Lower leg skin (tissue), 3 donors: ENCODE data around the gene BICC1.

ENCODE experiments used
- CTCF ChIP-seq, 3 donors: fragments of 450-650 bp; IDR thresholded peaks; one replicate each; pipeline ENCODE4 v1.5.1; 2016; ENCODE audit warnings: antibody characterized with exemption in 3 of 3, mild to moderate bottlenecking in 3 of 3, moderate library complexity in 2 of 3
- POLR2A ChIP-seq, 2 donors: fragments of 450-650 bp; IDR thresholded peaks; one replicate each; pipeline ENCODE4 v1.6.1; 2016 to 2017; ENCODE audit warnings: antibody characterized with exemption in 2 of 2, mild to moderate bottlenecking in 1 of 2, moderate library complexity in 1 of 2

GRCh38 chr10:58701405-58702135 is 188.9 kb downstream of the BICC1 start:
- TF ChIP-seq POLR2A (IDR thresholded peaks at IDR 0.05), result no peak
- TF ChIP-seq CTCF (IDR thresholded peaks at IDR 0.05), result no peak
